Cardiac fibroblast (primary cell): ENCODE measurements around the gene SCUBE1.

Source experiments
- DNase-seq, 2 donors: peaks; one replicate each; pipeline versions ENCODE4 v3.0.0 to v3.0.0-alpha.2; 2010; ENCODE audit warnings: low read depth in 2 of 2
- H3K4me3 ChIP-seq, 2 donors: replicated peaks in 1 of 2; 1 replicate in 1 of 2; 2 replicates in 1 of 2; pipeline ENCODE4 v1.5.1; 2011; ENCODE audit warnings: low read depth in 2 of 2, low read length in 2 of 2, mild to moderate bottlenecking in 2 of 2, moderate library complexity in 1 of 2
- TF ChIP-seq, protein P1 (sequence below): IDR thresholded peaks from one replicate; pipeline ENCODE4 v1.5.1; 2011; ENCODE audit warnings: low read depth, mild to moderate bottlenecking, low read length, inconsistent platforms

SCUBE1 gene

GRCh38 chr22:43239193-43239780, 103.9 kb downstream of the SCUBE1 start:
- H3K4me3 ChIP-seq = no peak overlapping the region
- TF ChIP-seq, protein P1, sequence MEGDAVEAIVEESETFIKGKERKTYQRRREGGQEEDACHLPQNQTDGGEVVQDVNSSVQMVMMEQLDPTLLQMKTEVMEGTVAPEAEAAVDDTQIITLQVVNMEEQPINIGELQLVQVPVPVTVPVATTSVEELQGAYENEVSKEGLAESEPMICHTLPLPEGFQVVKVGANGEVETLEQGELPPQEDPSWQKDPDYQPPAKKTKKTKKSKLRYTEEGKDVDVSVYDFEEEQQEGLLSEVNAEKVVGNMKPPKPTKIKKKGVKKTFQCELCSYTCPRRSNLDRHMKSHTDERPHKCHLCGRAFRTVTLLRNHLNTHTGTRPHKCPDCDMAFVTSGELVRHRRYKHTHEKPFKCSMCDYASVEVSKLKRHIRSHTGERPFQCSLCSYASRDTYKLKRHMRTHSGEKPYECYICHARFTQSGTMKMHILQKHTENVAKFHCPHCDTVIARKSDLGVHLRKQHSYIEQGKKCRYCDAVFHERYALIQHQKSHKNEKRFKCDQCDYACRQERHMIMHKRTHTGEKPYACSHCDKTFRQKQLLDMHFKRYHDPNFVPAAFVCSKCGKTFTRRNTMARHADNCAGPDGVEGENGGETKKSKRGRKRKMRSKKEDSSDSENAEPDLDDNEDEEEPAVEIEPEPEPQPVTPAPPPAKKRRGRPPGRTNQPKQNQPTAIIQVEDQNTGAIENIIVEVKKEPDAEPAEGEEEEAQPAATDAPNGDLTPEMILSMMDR = no peak
- peak in 1 of 2 donors; percentile 36 for DNase-seq

- no peak overlapping the region for H3K4me3 ChIP-seq
- TF ChIP-seq, protein P1 = no peak
- no peak for DNase-seq
Observed at GRCh38 chr22:43238526-43239006, 104.6 kb downstream of the SCUBE1 start.

DNA sequence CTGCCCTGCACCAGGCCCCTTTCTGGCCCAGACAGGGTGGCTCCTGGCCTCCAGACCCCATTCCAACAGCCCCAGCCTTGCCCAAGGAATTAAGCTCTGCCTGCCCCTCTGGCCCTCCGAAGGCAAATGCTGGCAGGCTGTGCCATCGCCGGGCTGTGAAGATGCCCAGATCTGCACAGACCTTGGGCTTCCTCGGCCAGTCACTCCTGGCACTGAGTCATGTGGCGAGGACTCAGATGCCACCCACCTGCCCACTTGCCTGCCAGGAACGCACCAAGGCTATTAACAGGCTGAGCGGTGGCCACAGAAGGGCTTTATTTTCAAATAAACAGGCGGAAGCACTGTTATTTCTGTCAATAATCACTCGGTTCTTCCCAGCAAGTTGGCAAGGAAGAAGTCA, 105.9 kb downstream of the SCUBE1 start:
- no peak overlapping the region for H3K4me3 ChIP-seq
- DNase-seq = no peak
- TF ChIP-seq, protein P1 = no peak

- DNase-seq = peak in 1 of 2 donors; percentile 23
- TF ChIP-seq, protein P1 = no peak
- no peak overlapping the region for H3K4me3 ChIP-seq
Observed at GRCh38 chr22:43236411-43237166, 106.6 kb downstream of the SCUBE1 start.

- DNase-seq = no peak
- H3K4me3 ChIP-seq = no peak overlapping the region
- TF ChIP-seq, protein P1 = no peak
Observed at GRCh38 chr22:43235445-43236409, 107.4 kb downstream of the SCUBE1 start.

GRCh38 chr22:43234264-43234988, 108.7 kb downstream of the SCUBE1 start:
- no peak for DNase-seq
- TF ChIP-seq, protein P1 = no peak
- no peak overlapping the region for H3K4me3 ChIP-seq
